ENCODE data around the gene RIBC2. TPM values are rescaled to one million over a fixed set of nuclear protein-coding genes. Genes with fewer than 3 reads are reported as not detected.

Gene RIBC2
- polyA plus RNA-seq, 1 of the 3 experiments (the other 2 are of a cell fraction): not detected

- TF ChIP-seq PBX3 (IDR thresholded peaks at IDR 0.05) (peak; percentile 94), ZBTB33 (IDR thresholded peaks at IDR 0.05; ENCODE audit: borderline replicate concordance, low read depth) (0 out of 2 replicates have a peak, but pooled peaks have one; percentile 26), CTCF (IDR thresholded peaks at IDR 0.05) (no peak), FOSL2 (IDR thresholded peaks at IDR 0.05; ENCODE audit: borderline replicate concordance, low read depth) (peak; percentile 71), TAF1 (IDR thresholded peaks at IDR 0.05; ENCODE audit: borderline replicate concordance, low read depth, low read length) (no peak), CHD2 (IDR thresholded peaks at IDR 0.05; ENCODE audit: low read length, partially characterized antibody) (no peak), RAD21 (IDR thresholded peaks at IDR 0.05; ENCODE audit: low read length) (no peak), MEF2A (IDR thresholded peaks at IDR 0.05; ENCODE audit: borderline replicate concordance, low read depth) (peak; percentile 36; the same call in 1 of the 2 replicates), SMC3 (IDR thresholded peaks at IDR 0.05; ENCODE audit: low read depth, low read length) (no peak), MXI1 (IDR thresholded peaks at IDR 0.05; ENCODE audit: low read depth, low read length) (no peak), NRF1 (IDR thresholded peaks at IDR 0.05; ENCODE audit: low read depth, low read length) (no peak), USF2 (IDR thresholded peaks at IDR 0.05; ENCODE audit: borderline replicate concordance, low read depth, low read length) (no peak), USF1 (IDR thresholded peaks at IDR 0.05; ENCODE audit: borderline replicate concordance, low read depth) (no peak), NFIC (IDR thresholded peaks at IDR 0.05; ENCODE audit: borderline replicate concordance) (peak; percentile 83), EP300 (IDR thresholded peaks at IDR 0.05; ENCODE audit: borderline replicate concordance in 1 of 2, low read depth in 1 of 2, low read length in 1 of 2) (peak in 1 of 2 experiments; percentile 91; a peak in 3 of 4 replicates), SIN3A (IDR thresholded peaks at IDR 0.05; ENCODE audit: borderline replicate concordance, low read depth, low read length) (no peak), EZH2phosphoT487 (IDR thresholded peaks at IDR 0.05; ENCODE audit: borderline replicate concordance, low read depth) (no peak), TCF12 (IDR thresholded peaks at IDR 0.05) (peak; percentile 99), RCOR1 (IDR thresholded peaks at IDR 0.05; ENCODE audit: low read length) (no peak), YY1 (IDR thresholded peaks at IDR 0.05; ENCODE audit: low read depth) (peak; percentile 12; the same call in 1 of the 2 replicates), RXRA (IDR thresholded peaks at IDR 0.05; ENCODE audit: borderline replicate concordance, low read depth) (peak; percentile 40; the same call in 1 of the 2 replicates), POLR2AphosphoS5 (IDR thresholded peaks at IDR 0.05; ENCODE audit: low read depth, low read length) (peak; percentile 89; the same call in 1 of the 2 replicates)
Observed at GRCh38 chr22:45450921-45451651, 37.6 kb downstream of the RIBC2 start (continued).

Measured in SK-N-SH (cell line).